Measurements from ENCODE around the gene TNS3.

The TNS3 gene

DNA sequence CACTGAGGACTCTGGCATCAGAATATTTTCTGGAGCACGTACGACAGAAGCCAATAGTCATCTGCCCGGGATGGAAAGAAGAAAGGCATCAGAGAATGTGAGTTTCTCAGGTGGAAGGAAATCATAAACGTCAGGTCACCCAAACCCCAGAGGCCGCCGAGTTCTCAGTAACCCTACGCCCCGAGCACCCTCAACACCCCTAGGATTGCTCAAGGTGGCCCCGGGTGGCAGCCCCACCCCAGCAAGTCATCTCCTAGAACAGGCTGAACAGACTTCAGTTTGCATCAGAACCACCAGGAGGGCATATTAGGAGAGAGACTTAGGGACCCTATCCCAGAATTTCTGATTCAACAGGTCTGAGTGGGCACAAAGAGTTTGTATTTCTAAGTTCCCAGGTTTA lies 117.6 kb downstream of the TNS3 start:
- no peak for DNase-seq

GRCh38 chr7:47461746-47462145 lies 120.2 kb downstream of the TNS3 start:
- no peak for DNase-seq

- no peak for DNase-seq
Measured at GRCh38 chr7:47461161-47461560, 120.8 kb downstream of the TNS3 start.

DNA sequence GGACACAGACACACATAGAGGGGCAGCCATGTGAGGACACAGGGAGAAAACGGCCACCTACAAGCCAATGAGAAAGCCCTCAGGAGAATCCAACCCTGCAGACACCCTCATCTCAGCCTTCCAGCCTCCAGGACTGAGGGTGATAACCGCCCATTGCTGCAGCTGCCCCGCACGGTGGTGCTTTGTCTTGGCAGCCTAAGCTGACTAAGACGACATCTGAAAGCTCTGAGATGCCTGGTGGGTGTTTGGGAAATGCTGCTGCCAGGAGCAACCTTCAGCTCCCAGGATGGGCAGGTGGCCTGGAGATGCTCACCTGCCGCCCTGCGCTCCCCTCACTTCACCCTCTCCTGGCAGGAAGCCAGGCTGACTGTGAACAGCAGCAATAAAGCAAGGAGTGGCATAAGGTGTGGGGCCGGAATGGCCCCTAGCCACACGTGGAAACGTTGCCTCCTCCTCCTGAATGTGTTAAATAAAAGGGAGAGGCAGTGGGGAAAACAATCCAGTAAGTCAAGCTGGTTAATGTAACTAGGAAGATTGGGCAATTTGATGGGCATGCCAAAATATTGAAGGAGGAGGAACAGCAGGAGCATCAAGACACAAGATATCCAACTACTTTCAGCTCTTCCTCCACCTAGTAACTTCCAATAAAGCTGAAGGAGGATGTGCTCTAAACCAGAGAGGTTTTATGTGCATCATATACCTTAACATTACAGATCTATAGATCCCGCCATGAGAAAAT lies 121.5 kb downstream of the TNS3 start:
- no peak for DNase-seq

GRCh38 chr7:47458486-47458885 lies 123.4 kb downstream of the TNS3 start:
- no peak for DNase-seq

GRCh38 chr7:47458057-47458456 lies 123.9 kb downstream of the TNS3 start:
- DNase-seq, result no peak

- DNase-seq, result no peak
Measured at GRCh38 chr7:47456210-47456955, 125.5 kb downstream of the TNS3 start.

- DNase-seq, result no peak
Measured at GRCh38 chr7:47455872-47456185, 126.1 kb downstream of the TNS3 start.

GRCh38 chr7:47454974-47455871 lies 126.7 kb downstream of the TNS3 start:
- DNase-seq, result no peak

DNA sequence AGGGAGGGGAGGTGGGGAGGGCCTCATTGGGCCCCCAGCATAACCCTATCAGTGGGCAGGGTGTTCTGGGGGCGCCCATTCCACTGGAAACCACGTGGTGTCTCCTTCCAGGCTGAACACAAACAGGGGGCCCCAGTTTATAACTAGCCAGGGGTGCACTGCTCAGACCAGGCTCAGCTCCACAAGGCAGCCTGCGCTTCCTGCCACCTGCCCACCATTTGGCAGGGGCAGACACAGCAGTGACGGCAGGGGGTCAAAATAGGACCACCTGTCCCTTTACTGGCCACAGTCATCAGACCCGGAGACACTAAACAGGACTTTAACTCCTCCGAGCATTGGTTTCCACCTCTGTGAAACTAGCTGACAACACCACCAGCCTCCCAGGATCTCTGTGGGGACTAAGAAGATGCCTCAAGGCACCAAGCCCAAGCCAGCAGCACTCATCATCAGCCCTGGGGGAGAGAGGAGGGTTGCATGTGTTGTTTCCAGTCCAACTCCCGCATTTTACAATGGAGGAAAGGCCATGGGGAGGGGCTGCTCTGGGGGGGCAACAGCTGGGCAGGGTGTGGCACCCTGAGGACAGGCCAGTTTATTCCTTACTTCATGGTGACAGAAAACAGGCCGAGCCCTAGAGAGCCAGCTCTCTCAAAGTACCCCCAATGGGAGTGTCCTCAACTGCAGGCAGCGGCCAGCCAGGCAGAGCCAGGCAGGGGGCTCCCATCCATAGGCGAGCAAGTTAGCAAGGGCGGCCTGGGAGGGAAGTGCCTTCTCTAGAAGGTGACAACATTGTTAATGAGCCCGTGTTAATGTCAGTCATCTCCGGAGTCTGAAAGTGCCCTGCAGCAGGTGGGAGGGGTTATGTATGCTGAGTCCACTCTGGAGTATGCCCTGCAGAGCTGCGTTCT lies 127.6 kb downstream of the TNS3 start:
- DNase-seq, result no peak

DNA sequence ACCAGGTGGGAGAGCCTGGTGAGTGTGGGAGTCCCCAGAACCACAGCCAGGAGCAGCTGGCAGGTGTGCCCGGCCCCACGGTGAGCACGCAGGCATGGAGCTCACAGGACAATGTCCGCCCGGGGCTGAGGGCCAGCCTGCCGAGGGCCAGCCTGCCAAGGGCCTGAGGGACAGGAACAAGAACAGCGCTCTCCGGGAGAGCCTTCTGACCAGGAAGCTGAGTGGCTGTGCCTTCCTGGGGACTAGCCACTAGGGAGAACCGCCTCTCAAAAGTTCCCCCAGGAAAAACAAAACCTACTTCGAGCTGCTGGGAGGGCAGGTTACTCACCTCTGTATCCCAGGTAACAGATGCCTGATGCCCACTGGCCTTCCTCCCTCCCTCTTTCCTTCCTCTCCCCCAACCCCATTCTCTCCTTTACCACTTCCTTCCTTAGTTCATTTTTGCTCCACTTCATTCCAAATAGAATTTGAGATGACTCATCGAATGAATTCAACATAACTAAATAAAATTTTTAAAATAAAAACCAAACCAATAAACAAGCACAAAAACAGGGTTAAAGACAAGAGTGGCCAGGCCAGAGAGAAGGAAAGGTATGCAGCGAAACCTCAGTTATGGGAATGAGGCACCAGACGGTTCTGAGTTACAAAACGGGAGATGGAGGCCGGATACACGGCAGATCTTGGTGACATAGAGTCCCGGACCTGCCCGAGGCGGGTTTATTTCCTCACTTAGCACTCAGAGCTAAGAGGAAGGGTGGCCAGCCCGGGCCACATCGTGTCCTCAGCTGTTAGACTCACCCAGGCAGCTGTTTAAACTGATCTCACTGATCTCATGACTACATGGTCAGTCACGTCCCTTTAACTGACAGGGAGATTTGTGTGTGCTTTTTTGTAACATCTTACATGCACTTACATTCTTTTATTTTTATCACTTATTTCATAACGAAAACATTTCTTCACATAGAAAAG lies 128.5 kb downstream of the TNS3 start:
- no peak for DNase-seq

DNA sequence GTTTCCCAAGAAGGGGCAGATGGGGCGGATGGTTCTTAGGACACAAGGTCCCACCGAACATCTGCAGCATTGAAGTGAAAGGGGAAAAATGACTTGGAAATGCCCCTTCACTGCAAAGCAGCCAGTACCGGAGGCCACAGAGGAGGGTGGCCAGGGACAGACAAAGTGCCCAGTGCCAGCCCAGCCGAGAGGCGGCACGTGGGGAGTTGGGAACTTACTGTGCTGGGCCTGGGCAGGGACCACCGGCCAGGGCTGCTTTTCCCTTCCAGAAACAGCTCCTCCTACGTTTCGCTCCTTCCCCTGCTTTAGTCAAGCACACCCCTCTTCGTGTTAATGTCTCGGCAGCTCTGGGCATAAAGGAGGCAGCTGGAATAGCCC lies 129.2 kb downstream of the TNS3 start:
- DNase-seq, result no peak

DNA sequence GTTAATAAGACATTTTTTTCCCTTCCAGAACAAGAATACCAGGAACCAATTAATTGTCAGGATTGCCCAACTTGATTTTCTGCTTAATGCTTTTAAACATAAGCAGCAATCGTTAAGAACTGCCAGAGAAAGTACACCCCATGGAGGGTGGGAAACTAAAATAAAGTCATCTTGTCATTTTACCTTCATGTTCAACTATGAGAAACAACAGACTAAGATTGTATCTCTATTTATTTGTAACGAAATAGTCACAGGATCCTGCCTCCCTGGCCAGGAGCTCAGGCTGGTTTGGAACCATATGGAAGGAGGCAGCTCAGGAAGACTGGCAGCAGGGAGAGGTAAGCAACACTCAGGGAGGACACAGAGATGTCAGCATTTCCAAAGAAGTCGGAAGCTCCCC lies 129.6 kb downstream of the TNS3 start:
- no peak for DNase-seq

- no peak for DNase-seq
Measured at GRCh38 chr7:47451851-47452205, 130.1 kb downstream of the TNS3 start.

DNA sequence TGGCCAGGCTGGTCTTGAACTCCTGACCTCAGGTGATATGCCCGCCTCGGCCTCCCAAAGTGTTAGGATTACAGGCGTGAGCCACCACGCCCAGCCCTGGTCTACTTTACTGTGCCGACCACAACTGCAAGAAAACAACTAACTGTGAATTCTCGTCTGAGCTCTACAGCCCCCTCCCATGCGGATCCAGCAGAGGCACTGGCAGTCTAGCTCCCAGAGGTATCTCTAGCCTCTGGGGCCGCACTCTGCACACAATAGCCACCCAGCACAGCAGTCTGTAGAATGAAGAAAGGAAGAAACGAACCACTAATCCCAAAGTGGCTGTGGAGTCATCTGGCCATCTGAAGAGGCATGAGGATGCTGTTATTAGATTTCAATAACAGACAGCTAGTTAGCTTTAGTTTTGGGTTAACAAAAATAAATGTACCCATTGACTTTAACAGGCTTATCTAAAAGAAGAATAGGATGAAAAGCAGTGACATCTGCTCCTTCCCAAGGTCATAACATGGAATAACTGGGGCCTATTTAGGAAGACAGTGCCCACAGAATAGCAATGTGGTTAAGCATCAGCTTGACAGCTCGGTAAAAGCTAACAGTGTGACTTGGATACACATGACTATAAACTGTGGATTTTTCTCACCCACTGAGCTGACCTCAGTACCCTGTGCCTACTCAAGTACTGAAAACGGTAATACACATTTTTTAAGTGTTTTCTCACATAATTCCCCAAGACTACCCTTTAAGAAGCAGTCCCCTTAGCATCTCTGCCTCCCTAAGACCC lies 131.9 kb downstream of the TNS3 start:
- no peak for DNase-seq

DNA sequence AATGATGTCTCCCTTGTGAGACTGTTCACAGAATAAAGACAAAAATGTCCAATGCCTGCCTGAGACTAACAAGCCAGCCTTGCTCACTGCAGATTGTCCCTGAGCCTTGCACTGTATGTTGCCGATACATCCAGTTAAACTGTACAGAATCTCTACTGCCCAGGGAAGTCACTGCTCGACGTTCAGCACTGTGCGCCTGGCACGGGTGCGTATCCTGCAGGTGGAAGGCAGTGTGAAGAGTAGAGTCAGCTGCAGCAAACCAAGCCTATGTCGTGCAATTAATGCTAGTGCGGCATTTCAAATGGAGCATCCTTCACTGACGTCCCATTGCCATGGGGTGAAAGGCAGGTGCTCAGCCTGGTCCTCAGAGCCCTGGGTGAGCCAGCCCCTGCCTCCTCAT lies 132.9 kb downstream of the TNS3 start:
- no peak for DNase-seq

DNA sequence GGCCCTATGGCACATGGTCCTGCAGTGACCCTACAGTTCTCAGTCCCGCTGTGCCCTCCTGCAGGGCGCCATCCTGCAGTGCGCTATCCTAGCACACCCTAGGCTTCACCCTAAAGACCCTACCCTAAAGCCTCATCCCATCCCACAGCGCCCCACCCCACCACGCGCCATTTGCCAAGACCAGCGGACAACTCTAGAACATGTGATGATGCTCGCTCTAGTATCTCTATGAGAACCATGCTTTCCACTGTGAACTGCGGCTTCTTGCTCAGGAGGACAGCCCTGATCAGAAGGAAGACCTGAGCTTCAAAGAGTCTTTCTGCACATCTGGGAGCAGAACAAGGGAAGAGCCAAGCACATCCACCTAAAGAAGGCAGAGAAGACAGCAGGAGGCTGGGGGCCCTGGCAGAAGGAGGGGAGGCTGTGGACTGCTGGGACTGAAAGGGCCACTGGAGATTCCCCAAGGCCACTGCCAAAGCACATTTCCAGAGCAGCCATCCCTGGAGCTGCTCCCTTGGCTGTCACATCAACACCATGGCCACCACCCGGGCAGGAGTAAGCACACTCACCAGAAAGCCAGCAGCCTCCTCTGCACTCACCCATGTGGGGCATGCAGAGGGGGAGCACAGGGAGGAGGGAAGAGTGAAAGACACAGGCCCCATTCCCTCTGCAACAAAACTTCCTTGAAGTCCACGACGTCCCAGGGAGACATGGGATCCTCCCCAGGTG lies 134.1 kb downstream of the TNS3 start:
- no peak for DNase-seq

GRCh38 chr7:47446871-47447466 lies 134.9 kb downstream of the TNS3 start:
- DNase-seq, result no peak

DNA sequence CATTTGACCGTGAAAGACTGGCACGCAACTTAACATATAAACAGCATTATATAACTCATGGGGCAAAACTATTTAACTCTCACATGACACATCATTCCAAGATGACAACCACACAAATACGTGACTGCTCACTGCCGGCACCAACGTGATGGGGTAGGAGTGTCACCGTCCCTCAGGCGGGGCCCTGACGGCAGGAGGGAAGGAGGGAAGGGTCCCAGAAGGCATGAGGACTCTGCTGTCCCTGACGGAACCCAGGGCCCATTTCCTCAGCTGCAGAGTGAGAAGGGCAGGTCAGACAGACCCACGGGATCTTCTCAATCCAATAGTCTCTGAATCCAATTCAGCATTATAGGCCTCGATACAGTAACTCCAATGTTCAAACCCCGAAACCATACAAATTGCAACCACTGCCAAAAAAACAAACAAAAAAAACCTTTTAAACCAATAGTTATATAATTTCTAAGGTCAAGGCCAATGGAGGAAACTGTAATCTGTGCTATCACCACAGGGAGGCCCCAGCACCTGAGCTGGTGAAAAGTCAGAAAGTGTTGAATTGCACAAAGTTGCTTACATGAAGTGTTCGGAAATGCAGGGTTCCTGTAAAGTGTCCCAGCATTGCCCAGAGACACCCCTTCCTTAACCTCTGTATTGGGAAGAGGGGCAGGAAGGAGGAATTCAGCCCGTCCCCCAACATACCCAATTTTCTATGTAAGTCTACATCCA lies 137.4 kb downstream of the TNS3 start:
- no peak for DNase-seq

All from activated CD4-positive, alpha-beta T cell treated with anti-CD3 and anti-CD28 coated beads, Interleukin-10, Interleukin-2, amounts not matched to agents 100 ng/mL and 50 ng/mL, durations not matched to agents 16 hours and 8 hours (primary cell).